ENCODE measurements around the gene AEBP1. TPM values are rescaled to one million over a fixed set of nuclear protein-coding genes. Genes with fewer than 3 reads are reported as not detected.

AEBP1 gene
- total and polyA plus RNA-seq, 9 of the 15 experiments (the other 6 are each of a cell fraction or from before 2014, with no cell fraction given) = 0.03 to 0.78 (median 0.30) TPM; not detected in 2

- TF ChIP-seq CSDE1 (IDR thresholded peaks at IDR 0.05) (no peak), PKNOX1 (IDR thresholded peaks at IDR 0.05) (no peak)
Observed at GRCh38 chr7:44094883-44095592, 9.1 kb upstream of the AEBP1 start (continued).

GRCh38 chr7:44095781-44096180, 8.4 kb upstream of the AEBP1 start:
- Histone ChIP-seq H3K4me1 (replicated peaks in 1 of 2; ENCODE audit: control insufficient read depth in 2 of 2, insufficient read depth in 2 of 2, low read length in 2 of 2) (peaks cover 0 to 8% of the 10 kb centered on the region in 2 experiments; a peak in 2 of 5 replicates), H4K20me1 (replicated peaks; ENCODE audit: control insufficient read depth, insufficient read depth, low read length) (no peaks in the 10 kb centered on the region), H3K27ac (ENCODE audit: extremely low read depth, low read depth, low read length) (no peak overlapping the region), H3K79me2 (ENCODE audit: control insufficient read depth, insufficient read depth, low read length) (no peaks in the 10 kb centered on the region), H3K9ac (ENCODE audit: insufficient read depth in 1 of 2, low read depth in 2 of 2, low read length in 2 of 2) (no peak overlapping the region), H3K27me3 (ENCODE audit: control insufficient read depth in 2 of 2, insufficient read depth in 2 of 2, low read length in 2 of 2) (peaks cover 0 to 5% of the 10 kb centered on the region in 2 experiments; a peak in 1 of 5 replicates), H3K9me1 (ENCODE audit: control insufficient read depth, insufficient read depth, low read length) (no peaks in the 10 kb centered on the region), H2AFZ (ENCODE audit: low read depth, low read length) (no peak overlapping the region), H3K4me2 (ENCODE audit: insufficient read depth, low read length) (no peak overlapping the region), H3K9me3 (replicated peaks; ENCODE audit: control insufficient read depth, insufficient read depth, low read depth, low read length) (no peaks in the 10 kb centered on the region), H3K4me3 (no peak overlapping the region), H3K36me3 (ENCODE audit: control insufficient read depth, insufficient read depth, low read length) (no peaks in the 10 kb centered on the region)
- CTCF ChIA-PET (ENCODE audit: low intra/inter-chr PET ratio) = no interaction called here
- in situ Hi-C loops (cut with MboI) (no loop called here), intact Hi-C loops (cut with micrococcal nuclease) (no loop called here)
- FAIRE-seq (no peak), ATAC-seq (no peak), DNase-seq (ENCODE audit: extremely low read depth in 1 of 4, low spot score in 3 of 4) (no peak)
- BruUV-seq (replicated peaks) = no TSS peak
- whole genome bisulfite sequencing (ENCODE audit: insufficient coverage, low coverage, missing lambda C conversion rate) = 31% methylated on average over 3 of the region's 3 CpGs
- POLR2A ChIA-PET = no interaction called here
- TF ChIP-seq RBBP5 (IDR thresholded peaks at IDR 0.05; ENCODE audit: borderline replicate concordance, insufficient read depth, low read length, poor library complexity, severe bottlenecking) (no peak), E2F1 (CRISPR knock-in tag; IDR thresholded peaks at IDR 0.05) (no peak), JUND (IDR thresholded peaks at IDR 0.05; ENCODE audit: borderline replicate concordance, low read depth, low read length) (no peak), JUND (tag; IDR thresholded peaks at IDR 0.05; ENCODE audit: borderline replicate concordance, low read depth, low read length) (no peak), TOE1 (IDR thresholded peaks at IDR 0.05; ENCODE audit: borderline replicate concordance) (no peak), TOE1 (CRISPR knock-in tag; IDR thresholded peaks at IDR 0.05; ENCODE audit: borderline replicate concordance, low read depth) (no peak), ZNF431 (CRISPR knock-in tag; IDR thresholded peaks at IDR 0.05) (no peak), CBX8 (IDR thresholded peaks at IDR 0.05; ENCODE audit: borderline replicate concordance, extremely low read depth, low read depth, low read length, poor library complexity, severe bottlenecking) (no peak), ZNF212 (CRISPR knock-in tag; IDR thresholded peaks at IDR 0.05) (no peak), BRCA1 (IDR thresholded peaks at IDR 0.05) (no peak), BRCA1 (CRISPR knock-in tag; IDR thresholded peaks at IDR 0.05) (no peak), HNRNPK (IDR thresholded peaks at IDR 0.05; ENCODE audit: low read depth, low read length, poor library complexity, severe bottlenecking) (no peak), CREM (IDR thresholded peaks at IDR 0.05; ENCODE audit: low read depth) (no peak), RBM25 (IDR thresholded peaks at IDR 0.05; ENCODE audit: low read depth, low read length, severe bottlenecking) (no peak), HSF4 (CRISPR knock-in tag; IDR thresholded peaks at IDR 0.05; ENCODE audit: borderline replicate concordance) (no peak), ZNF184 (CRISPR knock-in tag; IDR thresholded peaks at IDR 0.05) (no peak), HMGN3 (IDR thresholded peaks at IDR 0.05; ENCODE audit: borderline replicate concordance, extremely low read depth, insufficient read length, low read depth, low read length) (no peak), ZFX (CRISPR knock-in tag; IDR thresholded peaks at IDR 0.05) (no peak)
